ENCODE measurements around the gene ABCA3. TPM values are rescaled to one million over a fixed set of nuclear protein-coding genes. Genes with fewer than 3 reads are reported as not detected.

Gene ABCA3
- polyA plus RNA-seq, 1 donor from 2014 or later, result 30.7 TPM

- Histone ChIP-seq H3K27ac (ENCODE audit: low read length) (no peak overlapping the region), H3K79me2 (replicated peaks; ENCODE audit: insufficient read depth, low read length) (no peaks in the 10 kb centered on the region), H3K36me3 (ENCODE audit: insufficient read depth, low read length) (no peaks in the 10 kb centered on the region), H3K27me3 (ENCODE audit: insufficient read depth, low read depth, low read length) (no peaks in the 10 kb centered on the region), H3K4me2 (ENCODE audit: low read length) (no peak overlapping the region), H3F3A (ENCODE audit: insufficient read depth, low read length, poor library complexity, severe bottlenecking) (no peaks in the 10 kb centered on the region), H3K4me3 (ENCODE audit: low read length) (no peak overlapping the region), H2AFZ (ENCODE audit: low read depth, low read length) (no peak overlapping the region), H3K9me3 (ENCODE audit: low read length) (peaks cover 3% of the 10 kb centered on the region), H3K9ac (ENCODE audit: low read length) (no peak overlapping the region), H4K20me1 (ENCODE audit: insufficient read depth) (no peaks in the 10 kb centered on the region), H3K9me2 (ENCODE audit: insufficient read depth, low read length) (no peaks in the 10 kb centered on the region)
- TF ChIP-seq MXI1 (conservative IDR thresholded peaks at IDR 0.05; ENCODE audit: poor library complexity, severe bottlenecking), result no peak
- TF ChIP-seq CTCF (IDR thresholded peaks at IDR 0.05; ENCODE audit: poor library complexity, severe bottlenecking), result no peak
- TF ChIP-seq EZH2 (IDR thresholded peaks at IDR 0.05; ENCODE audit: borderline replicate concordance, insufficient read depth, low read length, poor library complexity, severe bottlenecking), result no peak
- no peak for TF ChIP-seq POLR2AphosphoS5 (IDR thresholded peaks at IDR 0.05)
- no peak for TF ChIP-seq EP300 (conservative IDR thresholded peaks at IDR 0.05; ENCODE audit: poor library complexity, severe bottlenecking)
- no peak for TF ChIP-seq REST (IDR thresholded peaks at IDR 0.05; ENCODE audit: borderline replicate concordance)
- no peak for TF ChIP-seq TAF1 (IDR thresholded peaks at IDR 0.05; ENCODE audit: low read depth)
- no peak for TF ChIP-seq RAD21 (conservative IDR thresholded peaks at IDR 0.05)
- TF ChIP-seq SMC3 (conservative IDR thresholded peaks at IDR 0.05; ENCODE audit: poor library complexity), result no peak
Measured at GRCh38 chr16:2361129-2361528, 20.6 kb upstream of the ABCA3 start.

GRCh38 chr16:2359919-2360318 lies 19.4 kb upstream of the ABCA3 start:
- no peak overlapping the region for H3K27ac ChIP-seq (ENCODE audit: low read length)
- H2AFZ ChIP-seq (ENCODE audit: low read depth, low read length), result no peak overlapping the region
- H3K27me3 ChIP-seq (ENCODE audit: insufficient read depth, low read depth, low read length), result no peaks in the 10 kb centered on the region
- no peak for TF ChIP-seq EZH2 (IDR thresholded peaks at IDR 0.05; ENCODE audit: borderline replicate concordance, insufficient read depth, low read length, poor library complexity, severe bottlenecking)
- no peak for TF ChIP-seq POLR2AphosphoS5 (IDR thresholded peaks at IDR 0.05)
- no peak for TF ChIP-seq REST (IDR thresholded peaks at IDR 0.05; ENCODE audit: borderline replicate concordance)
- TF ChIP-seq RAD21 (conservative IDR thresholded peaks at IDR 0.05), result no peak
- no peak for TF ChIP-seq EP300 (conservative IDR thresholded peaks at IDR 0.05; ENCODE audit: poor library complexity, severe bottlenecking)
- TF ChIP-seq TAF1 (IDR thresholded peaks at IDR 0.05; ENCODE audit: low read depth), result no peak
- no peak for TF ChIP-seq MXI1 (conservative IDR thresholded peaks at IDR 0.05; ENCODE audit: poor library complexity, severe bottlenecking)
- no peak for TF ChIP-seq SMC3 (conservative IDR thresholded peaks at IDR 0.05; ENCODE audit: poor library complexity)
- TF ChIP-seq CTCF (IDR thresholded peaks at IDR 0.05; ENCODE audit: poor library complexity, severe bottlenecking), result no peak
- H3K79me2 ChIP-seq (replicated peaks; ENCODE audit: insufficient read depth, low read length), result no peaks in the 10 kb centered on the region
- H4K20me1 ChIP-seq (ENCODE audit: insufficient read depth), result no peaks in the 10 kb centered on the region
- no peaks in the 10 kb centered on the region for H3K36me3 ChIP-seq (ENCODE audit: insufficient read depth, low read length)
- peaks cover 3% of the 10 kb centered on the region for H3K9me3 ChIP-seq (ENCODE audit: low read length)
- H3K9ac ChIP-seq (ENCODE audit: low read length), result no peak overlapping the region
- H3K9me2 ChIP-seq (ENCODE audit: insufficient read depth, low read length), result no peaks in the 10 kb centered on the region
- no peak overlapping the region for H3K4me2 ChIP-seq (ENCODE audit: low read length)
- no peaks in the 10 kb centered on the region for H3F3A ChIP-seq (ENCODE audit: insufficient read depth, low read length, poor library complexity, severe bottlenecking)
- H3K4me3 ChIP-seq (ENCODE audit: low read length), result no peak overlapping the region
